K562 (cell line): ENCODE measurements around the gene NMBR. TPM values are rescaled to one million over a fixed set of nuclear protein-coding genes. Genes with fewer than 3 reads are reported as not detected.

ENCODE experiments used
- ADNP ChIP-seq: fragments of 200-800 bp; sonication (Bioruptor generic); IDR thresholded peaks from 2 replicates; pipeline ENCODE4 v1.6.1; 2016; ENCODE audit warnings: missing genetic modification characterization, missing compliant biosample characterization
- CHD7 ChIP-seq: fragments of 200-600 bp; sonication (generic); IDR thresholded peaks from one replicate; pipeline ENCODE4 v1.6.1; 2012; ENCODE audit warnings: mild to moderate bottlenecking, low read depth, low read length, inconsistent platforms
- FOXP4 ChIP-seq: sonication (generic); formaldehyde crosslinking; IDR thresholded peaks from 2 replicates; pipeline ENCODE4 v1.8.0; 2022; ENCODE audit warnings: mild to moderate bottlenecking, missing genetic modification reagents, borderline replicate concordance
- GTF2F1 ChIP-seq: IDR thresholded peaks from 2 replicates; pipeline ENCODE4 v1.6.1; 2011; ENCODE audit warnings: low read depth, low read length, improper control_type of control experiment
- MAX ChIP-seq: sonication (generic); formaldehyde crosslinking; IDR thresholded peaks from 2 replicates; pipeline ENCODE4 v1.9.0; 2022; ENCODE audit warnings: mild to moderate bottlenecking, missing genetic modification reagents
- NR2C2 ChIP-seq, 2 experiments: fragments of 200-800 bp in 1 of 2; sonication (Bioruptor generic) in 1 of 2; sonication (generic) in 1 of 2; formaldehyde crosslinking in 1 of 2; IDR thresholded peaks; 2 replicates each; pipeline versions ENCODE4 v1.6.1 to v1.8.0; 2016 to 2022; ENCODE audit warnings: mild to moderate bottlenecking in 1 of 2, missing compliant biosample characterization in 1 of 2, missing genetic modification characterization in 1 of 2, missing genetic modification reagents in 1 of 2
- RBFOX2 ChIP-seq: fragments of 200-400 bp; formaldehyde crosslinking; IDR thresholded peaks from 2 replicates; pipeline ENCODE4 v1.6.1; 2017; ENCODE audit warnings: low read depth, mild to moderate bottlenecking, low read length, moderate library complexity
- SRSF9 ChIP-seq: fragments of 200-400 bp; formaldehyde crosslinking; IDR thresholded peaks from 2 replicates; pipeline ENCODE4 v1.6.1; 2017; ENCODE audit warnings: low read depth, low read length, borderline replicate concordance
- ZBTB7A ChIP-seq: IDR thresholded peaks from 2 replicates; pipeline ENCODE4 v1.6.1; 2011; ENCODE audit warnings: low read depth, mild to moderate bottlenecking, low read length, moderate library complexity, borderline replicate concordance; ENCODE audit not compliant: control insufficient read depth
- ZNF217 ChIP-seq: sonication (generic); formaldehyde crosslinking; IDR thresholded peaks from 2 replicates; pipeline ENCODE4 v1.8.0; 2022; ENCODE audit warnings: mild to moderate bottlenecking, missing genetic modification reagents
- polyA plus RNA-seq, 8 experiments: library from polyadenylated mRNA; depleted of rRNA in 4 of 8; stranded (reverse) in 5 of 8; unstranded in 3 of 8; fragments of >200 nt; fragmentation: Nextera tagmentation in 2 of 8; fragmentation: Illumina TruSeq in 1 of 8; extraction: Ambion mirVana in 2 of 8; extraction: Trizol in 1 of 8; gene quantifications; 2 replicates each; pipeline versions ENCODE4 v1.2.1 to v1.2.3, GENCODE V29; 2011 to 2014; ENCODE audit warnings: inconsistent platforms in 1 of 8, missing spikeins in 1 of 8
- total RNA-seq, 7 experiments: library from RNA; depleted of rRNA in 6 of 7; stranded (reverse); fragments of >200 nt in 6 of 7; fragmentation: Illumina TruSeq in 2 of 7; extraction: Trizol in 2 of 7; gene quantifications; 2 replicates each; pipeline versions ENCODE4 v1.2.1 to v1.2.3, GENCODE V29; 2011 to 2021; ENCODE audit warnings: low replicate concordance in 1 of 7

Gene NMBR
- total and polyA plus RNA-seq, 9 of the 15 experiments (the other 6 are each of a cell fraction or from before 2014, with no cell fraction given) = not detected

- TF ChIP-seq NR2C2 (CRISPR knock-in tag; IDR thresholded peaks at IDR 0.05) = peak; percentile 77
- TF ChIP-seq NR2C2 (tag; IDR thresholded peaks at IDR 0.05) = peak; percentile 96
- no peak for TF ChIP-seq GTF2F1
- peak; percentile 50; the same call in 1 of the 2 replicates for TF ChIP-seq ADNP (tag)
- peak; percentile 93 for TF ChIP-seq MAX (CRISPR knock-in tag)
- no peak for TF ChIP-seq FOXP4 (CRISPR knock-in tag)
- TF ChIP-seq ZBTB7A = peak; percentile 90
- TF ChIP-seq ZNF217 (CRISPR knock-in tag) = no peak
- no peak for TF ChIP-seq CHD7
- peak; percentile 91 for TF ChIP-seq RBFOX2
- TF ChIP-seq SRSF9 = no peak
These were observed at the start of gene NMBR, which contains the start of gene VTA1 (continued) for GRCh38 chr6:142146828-142147662.
